Stomach (tissue), 4 donors: ENCODE measurements around the gene KIRREL1.

Experiments used
- CTCF ChIP-seq, 7 experiments: fragments of 450-650 bp in 4 of 7; fragments of 200-600 bp in 3 of 7; sonication (generic) in 3 of 7; IDR thresholded peaks; one replicate each; pipeline ENCODE4 v1.5.1; 2016 to 2019; ENCODE audit warnings: antibody characterized with exemption in 7 of 7, control low read depth in 2 of 7, mild to moderate bottlenecking in 1 of 7
- POLR2A ChIP-seq, 4 donors: fragments of 450-650 bp; IDR thresholded peaks; one replicate each; pipeline ENCODE4 v1.6.1; 2016; ENCODE audit warnings: antibody characterized with exemption in 4 of 4, control low read depth in 2 of 4, mild to moderate bottlenecking in 1 of 4, moderate library complexity in 1 of 4
- POLR2AphosphoS5 ChIP-seq, 3 donors: sonication (generic); formaldehyde crosslinking; IDR thresholded peaks; one replicate each; pipeline ENCODE4 v1.6.1; 2016; ENCODE audit warnings: antibody characterized with exemption in 3 of 3

GRCh38 chr1:158020886-158021620, 27.6 kb downstream of the KIRREL1 start:
- TF ChIP-seq POLR2A (IDR thresholded peaks at IDR 0.05) (no peak), CTCF (IDR thresholded peaks at IDR 0.05) (no peak), POLR2AphosphoS5 (IDR thresholded peaks at IDR 0.05) (no peak)
